WERI-Rb-1 (cell line): Measurements from ENCODE around the gene ANXA9.

Experiments used
- DNase-seq: peaks from one replicate; pipeline ENCODE4 v3.0.0-alpha.2; 2020
- H3K27ac ChIP-seq: fragments of 250-450 bp; sonication (Bioruptor Pico); 2 replicates; pipeline ENCODE4 v1.5.1; 2020; ENCODE audit warnings: mild to moderate bottlenecking, moderate library complexity
- H3K27me3 ChIP-seq: fragments of 250-450 bp; sonication (Bioruptor Pico); 2 replicates; pipeline ENCODE4 v1.5.1; 2021; ENCODE audit warnings: mild to moderate bottlenecking, low read depth, moderate library complexity; ENCODE audit not compliant: insufficient read depth, severe bottlenecking
- H3K36me3 ChIP-seq: fragments of 250-450 bp; sonication (Bioruptor Pico); 2 replicates; pipeline ENCODE4 v1.5.1; 2020; ENCODE audit warnings: mild to moderate bottlenecking, moderate library complexity
- H3K4me3 ChIP-seq: 2 replicates; pipeline ENCODE4 v1.5.1; 2011; ENCODE audit warnings: low read depth, mild to moderate bottlenecking, control low read depth, low read length
- H3K9me3 ChIP-seq: fragments of 250-450 bp; sonication (Bioruptor Pico); 2 replicates; pipeline ENCODE4 v1.5.1; 2021; ENCODE audit warnings: mild to moderate bottlenecking, moderate library complexity; ENCODE audit not compliant: severe bottlenecking
- CTCF ChIP-seq: IDR thresholded peaks from 2 replicates; pipeline ENCODE4 v1.5.1; 2011; ENCODE audit warnings: low read depth, mild to moderate bottlenecking, control low read depth, inconsistent platforms, low read length

The ANXA9 gene

GRCh38 chr1:150967936-150968335 lies 14.2 kb upstream of the ANXA9 start:
- TF ChIP-seq CTCF = no peak
- DNase-seq = no peak
- Histone ChIP-seq H3K4me3 (no peak overlapping the region), H3K9me3 (no peaks in the 10 kb centered on the region), H3K27ac (no peak overlapping the region), H3K36me3 (peaks cover 94% of the 10 kb centered on the region), H3K27me3 (no peaks in the 10 kb centered on the region)

DNA sequence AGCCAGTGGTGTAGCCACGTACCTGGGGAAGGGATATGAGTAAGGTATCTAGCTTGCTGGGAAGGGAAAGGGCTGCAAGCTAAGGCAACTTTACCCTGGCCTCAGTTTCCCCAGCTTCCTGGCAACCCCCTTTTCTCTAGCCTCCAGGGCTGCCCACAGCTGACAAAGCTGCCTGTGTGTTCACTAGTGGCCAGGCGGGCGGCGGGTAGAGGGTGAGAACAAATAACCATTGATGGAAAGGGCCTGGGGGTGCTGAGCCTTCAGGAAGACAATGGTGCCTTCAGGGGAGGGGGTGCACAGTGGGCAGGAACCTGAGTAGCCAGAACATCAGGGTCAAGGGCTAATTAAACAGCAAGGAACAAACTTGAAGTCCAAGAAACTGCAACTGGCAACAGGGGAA lies 13.6 kb upstream of the ANXA9 start:
- H3K36me3 ChIP-seq = peaks cover 88% of the 10 kb centered on the region

DNA sequence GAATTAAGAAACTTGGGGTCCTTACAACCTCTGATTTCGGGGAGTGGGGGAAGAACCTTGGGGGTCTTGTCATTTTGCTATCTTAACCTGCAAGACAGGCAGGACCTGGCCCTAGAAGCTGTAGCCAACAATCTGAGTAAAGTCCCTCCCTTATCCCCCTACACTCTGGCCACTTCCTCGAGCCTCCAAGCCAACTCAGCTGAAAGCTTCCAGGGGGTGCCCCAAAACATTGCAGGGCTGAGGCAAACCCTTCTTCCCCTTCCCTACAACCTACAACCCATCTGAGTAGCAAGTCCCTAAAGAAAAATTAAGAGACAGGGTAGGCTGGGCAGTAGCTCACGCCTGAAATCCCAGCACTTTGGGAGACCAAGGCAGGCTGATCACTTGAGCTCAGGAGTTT lies 12.5 kb upstream of the ANXA9 start:
- peaks cover 83% of the 10 kb centered on the region for H3K36me3 ChIP-seq
- no peak for TF ChIP-seq CTCF
- H3K27ac ChIP-seq = no peak overlapping the region
- H3K9me3 ChIP-seq = no peaks in the 10 kb centered on the region
- no peaks in the 10 kb centered on the region for H3K27me3 ChIP-seq
- no peak overlapping the region for H3K4me3 ChIP-seq
- no peak for DNase-seq

More for the DNA sequence above, 13.6 kb upstream of the ANXA9 start:
- DNase-seq = no peak
- H3K4me3 ChIP-seq = no peak overlapping the region
- no peaks in the 10 kb centered on the region for H3K27me3 ChIP-seq
- H3K9me3 ChIP-seq = no peaks in the 10 kb centered on the region
- no peak for TF ChIP-seq CTCF
- no peak overlapping the region for H3K27ac ChIP-seq

DNA sequence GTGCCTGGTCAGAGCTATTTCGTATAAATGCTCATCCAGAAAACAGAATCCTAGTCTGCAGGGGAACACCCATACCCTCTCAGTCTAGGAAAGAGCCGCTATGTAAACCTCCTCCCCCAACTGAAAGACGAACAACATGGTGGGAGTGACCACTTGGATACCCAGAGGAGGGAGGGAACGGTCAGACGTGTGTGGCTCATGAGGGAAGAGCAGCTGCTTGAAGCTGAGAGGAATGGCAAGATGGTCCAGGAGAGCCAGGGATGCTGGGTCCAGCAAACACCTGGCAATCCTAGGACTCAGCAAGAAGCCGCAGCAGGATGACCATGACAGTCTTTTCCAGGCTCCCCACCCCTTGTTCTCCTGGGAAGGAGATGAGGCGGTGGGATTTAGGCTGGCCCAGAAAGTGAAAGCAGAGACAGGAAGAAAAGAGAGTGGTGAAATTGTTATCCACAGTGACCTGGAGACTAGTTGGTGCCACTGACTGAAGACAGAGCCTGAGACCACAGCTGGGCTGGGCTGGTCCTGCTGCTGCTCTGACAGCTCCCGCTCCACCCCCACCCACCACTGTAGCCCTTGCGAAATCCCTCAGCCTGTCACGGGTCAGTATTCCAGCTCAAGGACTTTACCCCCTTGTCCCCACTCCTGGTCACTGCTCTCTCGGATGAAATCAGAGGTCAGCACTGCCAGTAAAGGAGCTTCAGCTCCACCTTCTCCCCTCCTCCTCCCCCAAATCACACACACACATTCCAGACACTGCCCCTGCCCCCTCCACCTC lies 11.1 kb upstream of the ANXA9 start:
- Histone ChIP-seq H3K27me3 (no peaks in the 10 kb centered on the region), H3K36me3 (peaks cover 69% of the 10 kb centered on the region), H3K9me3 (peaks cover 4% of the 10 kb centered on the region), H3K4me3 (no peak overlapping the region), H3K27ac (peak overlapping the region; percentile 94)
- TF ChIP-seq CTCF = no peak
- peak; percentile 85 for DNase-seq

DNA sequence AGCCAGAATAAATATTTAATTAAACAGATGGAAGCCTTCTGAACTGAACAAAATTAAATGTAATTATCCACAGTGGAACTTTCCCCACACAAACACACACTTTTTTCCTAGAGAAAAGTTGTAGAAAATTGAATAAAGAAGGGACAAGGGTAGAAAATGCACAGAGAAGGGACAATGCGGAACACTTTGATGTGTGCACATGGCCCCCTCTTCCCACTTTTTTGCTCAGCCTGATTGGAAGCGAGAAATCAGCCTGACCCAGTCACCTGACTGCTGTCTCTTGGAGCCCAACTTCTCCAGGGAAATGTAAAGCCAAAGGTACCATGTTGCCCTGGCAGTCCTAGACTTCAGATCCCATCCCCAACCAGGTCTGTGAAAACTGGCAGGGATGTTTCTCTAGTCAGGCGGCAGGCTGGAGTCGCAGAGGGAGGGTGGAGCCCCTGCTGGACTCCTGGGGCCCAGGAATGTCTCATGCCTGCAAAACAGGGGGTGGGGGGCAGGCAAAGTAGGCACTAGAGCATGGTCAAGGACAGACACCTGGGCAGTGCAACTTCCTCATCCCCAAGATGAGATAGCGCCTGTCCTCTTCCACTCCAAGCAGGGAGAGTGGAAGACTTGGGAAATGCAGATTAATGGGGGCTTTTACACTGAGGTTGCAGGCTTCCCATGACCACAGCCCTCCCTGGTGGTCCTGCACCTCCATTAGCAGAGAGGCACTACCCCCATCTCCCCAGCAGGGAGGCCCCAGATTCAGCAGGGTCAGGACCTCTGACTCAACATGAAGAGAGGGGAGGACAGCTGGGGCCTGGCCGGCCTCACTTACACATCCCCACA lies 10.3 kb upstream of the ANXA9 start:
- Histone ChIP-seq H3K27ac (peak overlapping the region; percentile 94), H3K27me3 (no peaks in the 10 kb centered on the region), H3K4me3 (no peak overlapping the region), H3K36me3 (peaks cover 61% of the 10 kb centered on the region), H3K9me3 (peaks cover 4% of the 10 kb centered on the region)
- 0 out of 2 replicates have a peak, but pooled peaks have one; percentile 17 for TF ChIP-seq CTCF
- no peak for DNase-seq
